Lower leg skin (tissue), 3 donors: ENCODE measurements around the gene PLEKHM3.

ENCODE experiments used
- CTCF ChIP-seq, 3 donors: fragments of 450-650 bp; IDR thresholded peaks; one replicate each; pipeline ENCODE4 v1.5.1; 2016; ENCODE audit warnings: antibody characterized with exemption in 3 of 3, mild to moderate bottlenecking in 3 of 3, moderate library complexity in 2 of 3
- POLR2A ChIP-seq, 2 donors: fragments of 450-650 bp; IDR thresholded peaks; one replicate each; pipeline ENCODE4 v1.6.1; 2016 to 2017; ENCODE audit warnings: antibody characterized with exemption in 2 of 2, mild to moderate bottlenecking in 1 of 2, moderate library complexity in 1 of 2

- TF ChIP-seq CTCF (IDR thresholded peaks at IDR 0.05) (no peak), POLR2A (IDR thresholded peaks at IDR 0.05) (no peak)
Observed at GRCh38 chr2:207823865-207824264, 201.5 kb downstream of the PLEKHM3 start.
